Trophoblast cell (in vitro differentiated cells and primary cell): ENCODE data around the gene PRRX2.

Experiments
- DNase-seq, 2 donors: peaks; one replicate each; pipeline ENCODE4 v3.0.0-alpha.2; 2016
- H2AFZ ChIP-seq: 2 replicates; pipeline ENCODE4 v1.6.1; 2013; ENCODE audit warnings: low read length, moderate library complexity, mild to moderate bottlenecking; ENCODE audit not compliant: insufficient read depth, poor library complexity
- H2AK5ac ChIP-seq: 2 replicates; pipeline ENCODE4 v1.6.1; 2013; ENCODE audit warnings: mild to moderate bottlenecking, low read length
- H2BK120ac ChIP-seq: 2 replicates; pipeline ENCODE4 v1.6.1; 2013; ENCODE audit warnings: low read length, mild to moderate bottlenecking, moderate library complexity; ENCODE audit not compliant: insufficient read depth, poor library complexity
- H2BK12ac ChIP-seq: 2 replicates; pipeline ENCODE4 v1.6.1; 2013; ENCODE audit warnings: mild to moderate bottlenecking, low read length, moderate library complexity
- H2BK5ac ChIP-seq: 2 replicates; pipeline ENCODE4 v1.6.1; 2013; ENCODE audit warnings: low read length, low read depth, moderate library complexity, mild to moderate bottlenecking; ENCODE audit not compliant: poor library complexity
- H3K14ac ChIP-seq: 2 replicates; pipeline ENCODE4 v1.6.1; 2013; ENCODE audit warnings: mild to moderate bottlenecking, low read length
- H3K18ac ChIP-seq: 2 replicates; pipeline ENCODE4 v1.6.1; 2013; ENCODE audit warnings: mild to moderate bottlenecking, low read length
- H3K23ac ChIP-seq: 2 replicates; pipeline ENCODE4 v1.6.1; 2013; ENCODE audit warnings: low read length
- H3K27ac ChIP-seq: 2 replicates; pipeline ENCODE4 v1.5.1; 2013; ENCODE audit warnings: low read depth, mild to moderate bottlenecking, inconsistent platforms, low read length, moderate library complexity
- H3K27me3 ChIP-seq: 2 replicates; pipeline ENCODE4 v1.6.1; 2013; ENCODE audit warnings: inconsistent platforms, mild to moderate bottlenecking, low read length, moderate library complexity; ENCODE audit not compliant: insufficient read depth
- H3K36me3 ChIP-seq, 2 experiments: 1 replicate in 1 of 2; 2 replicates in 1 of 2; pipeline ENCODE4 v1.6.1; 2013; ENCODE audit warnings: low read length in 2 of 2, mild to moderate bottlenecking in 2 of 2, moderate library complexity in 1 of 2; ENCODE audit not compliant: insufficient read depth in 2 of 2, control insufficient read depth in 1 of 2
- H3K4ac ChIP-seq: 2 replicates; pipeline ENCODE4 v1.6.1; 2013; ENCODE audit warnings: low read depth, mild to moderate bottlenecking, low read length, moderate library complexity
- H3K4me1 ChIP-seq, 2 experiments: 1 replicate in 1 of 2; 2 replicates in 1 of 2; pipeline ENCODE4 v1.6.1; 2013; ENCODE audit warnings: low read length in 2 of 2, mild to moderate bottlenecking in 2 of 2, moderate library complexity in 1 of 2; ENCODE audit not compliant: insufficient read depth in 2 of 2, control insufficient read depth in 1 of 2
- H3K4me2 ChIP-seq: 2 replicates; pipeline ENCODE4 v1.6.1; 2013; ENCODE audit warnings: inconsistent platforms, mild to moderate bottlenecking, low read length, moderate library complexity
- H3K4me3 ChIP-seq: 2 replicates; pipeline ENCODE4 v1.5.1; 2013; ENCODE audit warnings: mild to moderate bottlenecking, low read depth, low read length, inconsistent platforms
- H3K79me1 ChIP-seq: one replicate; pipeline ENCODE4 v1.6.1; 2013; ENCODE audit warnings: low read length
- H3K79me2 ChIP-seq: 2 replicates; pipeline ENCODE4 v1.6.1; 2013; ENCODE audit warnings: low read length, mild to moderate bottlenecking; ENCODE audit not compliant: control insufficient read depth, insufficient read depth, poor library complexity
- H3K9ac ChIP-seq: 2 replicates; pipeline ENCODE4 v1.6.1; 2013; ENCODE audit warnings: mild to moderate bottlenecking, low read length
- H3K9me3 ChIP-seq: 2 replicates; pipeline ENCODE4 v1.6.1; 2013; ENCODE audit warnings: low read depth, mild to moderate bottlenecking, control low read depth, inconsistent platforms, low read length; ENCODE audit not compliant: insufficient read depth
- H4K12ac ChIP-seq: 2 replicates; pipeline ENCODE4 v1.6.1; 2013; ENCODE audit warnings: low read depth, mild to moderate bottlenecking, low read length, moderate library complexity
- H4K8ac ChIP-seq: 2 replicates; pipeline ENCODE4 v1.6.1; 2013; ENCODE audit warnings: low read depth, mild to moderate bottlenecking, low read length, moderate library complexity
- H4K91ac ChIP-seq: one replicate; pipeline ENCODE4 v1.6.1; 2013; ENCODE audit warnings: low read depth, mild to moderate bottlenecking, low read length, moderate library complexity
- WGBS: extraction: QIAGEN DNeasy Blood & Tissue Kit; methylation state at CpG from one replicate; pipeline ENCODE4 v1.1.7; 2013; ENCODE audit warnings: missing lambda C conversion rate; ENCODE audit not compliant: insufficient read length, insufficient coverage; ENCODE audit errors: extremely low coverage; 5-methylcytosine and 5-hydroxymethylcytosine counted together

Gene PRRX2

GRCh38 chr9:129679537-129679936, 14.1 kb downstream of the PRRX2 start:
- H3K27me3 ChIP-seq, result no peaks in the 10 kb centered on the region
- H4K91ac ChIP-seq, result no peak overlapping the region
- H3K9me3 ChIP-seq, result peaks cover 2% of the 10 kb centered on the region
- H3K4me3 ChIP-seq, result no peak overlapping the region
- no peak overlapping the region for H2AK5ac ChIP-seq
- no peak overlapping the region for H3K4me2 ChIP-seq
- DNase-seq, result no peak
- no CpG with 5 or more reads among the region's 9 CpGs for WGBS
- no peak overlapping the region for H2BK12ac ChIP-seq
- H2AFZ ChIP-seq, result no peak overlapping the region
- H3K36me3 ChIP-seq, result no peaks in the 10 kb centered on the region
- no peaks in the 10 kb centered on the region for H3K79me2 ChIP-seq
- H3K14ac ChIP-seq, result no peak overlapping the region
- H3K9ac ChIP-seq, result no peak overlapping the region
- H2BK5ac ChIP-seq, result no peak overlapping the region
- H3K79me1 ChIP-seq, result no peaks in the 10 kb centered on the region
- no peak overlapping the region for H3K27ac ChIP-seq
- H3K4me1 ChIP-seq, result no peaks in the 10 kb centered on the region
- no peak overlapping the region for H4K12ac ChIP-seq
- H2BK120ac ChIP-seq, result no peak overlapping the region
- H3K4ac ChIP-seq, result no peak overlapping the region
- no peak overlapping the region for H3K18ac ChIP-seq
- H3K23ac ChIP-seq, result no peak overlapping the region
- H4K8ac ChIP-seq, result no peak overlapping the region

DNA sequence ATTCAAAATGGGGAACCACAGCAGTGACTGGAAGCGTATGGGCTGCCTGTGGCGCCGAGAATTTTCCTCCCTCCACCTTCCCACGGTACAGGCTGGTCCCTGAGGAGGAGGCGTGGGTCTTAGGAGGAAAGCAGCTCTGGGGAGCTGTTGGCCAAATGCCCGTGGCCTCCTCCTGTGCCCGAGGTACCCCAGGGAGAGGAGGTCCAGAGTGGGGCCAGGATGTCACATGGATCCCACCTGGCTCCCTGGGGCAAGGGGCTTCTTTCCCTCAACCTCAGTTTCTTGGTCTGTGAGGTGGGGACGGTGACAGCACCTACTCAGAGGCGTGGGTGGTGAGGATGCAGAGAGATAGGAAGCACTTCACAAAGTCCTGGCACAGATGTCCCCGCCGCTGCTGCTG, 16.5 kb downstream of the PRRX2 start:
- no peak overlapping the region for H2AFZ ChIP-seq
- no peak overlapping the region for H3K4ac ChIP-seq
- H3K27ac ChIP-seq, result no peak overlapping the region
- H3K4me2 ChIP-seq, result no peak overlapping the region
- no peak overlapping the region for H3K23ac ChIP-seq
- no peak overlapping the region for H4K8ac ChIP-seq
- H2BK12ac ChIP-seq, result no peak overlapping the region
- no peak overlapping the region for H3K18ac ChIP-seq
- H3K27me3 ChIP-seq, result no peaks in the 10 kb centered on the region
- H4K12ac ChIP-seq, result no peak overlapping the region
- H3K4me3 ChIP-seq, result no peak overlapping the region
- WGBS, result no CpG with 5 or more reads among the region's 11 CpGs
- no peaks in the 10 kb centered on the region for H3K79me1 ChIP-seq
- no peaks in the 10 kb centered on the region for H3K36me3 ChIP-seq
- no peak for DNase-seq
- no peaks in the 10 kb centered on the region for H3K79me2 ChIP-seq
- H2BK5ac ChIP-seq, result no peak overlapping the region
- no peak overlapping the region for H2BK120ac ChIP-seq
- no peak overlapping the region for H3K14ac ChIP-seq
- H3K9me3 ChIP-seq, result no peaks in the 10 kb centered on the region
- H4K91ac ChIP-seq, result no peak overlapping the region
- no peak overlapping the region for H3K9ac ChIP-seq
- H2AK5ac ChIP-seq, result no peak overlapping the region
- no peaks in the 10 kb centered on the region for H3K4me1 ChIP-seq

GRCh38 chr9:129682381-129682780, 16.9 kb downstream of the PRRX2 start:
- Histone ChIP-seq H3K9me3 (no peaks in the 10 kb centered on the region), H3K4me3 (no peak overlapping the region), H2BK12ac (no peak overlapping the region), H2BK5ac (no peak overlapping the region), H2BK120ac (no peak overlapping the region), H4K12ac (no peak overlapping the region), H3K14ac (no peak overlapping the region), H4K8ac (no peak overlapping the region), H4K91ac (no peak overlapping the region), H3K18ac (no peak overlapping the region), H2AFZ (no peak overlapping the region), H3K79me2 (no peaks in the 10 kb centered on the region), H3K27me3 (no peaks in the 10 kb centered on the region), H3K4me2 (no peak overlapping the region), H3K4me1 (no peaks in the 10 kb centered on the region), H3K4ac (no peak overlapping the region), H2AK5ac (no peak overlapping the region), H3K79me1 (no peaks in the 10 kb centered on the region), H3K9ac (no peak overlapping the region), H3K23ac (no peak overlapping the region), H3K27ac (no peak overlapping the region), H3K36me3 (no peaks in the 10 kb centered on the region)
- no CpG with 5 or more reads among the region's 7 CpGs for WGBS
- DNase-seq, result no peak

GRCh38 chr9:129685220-129685932, 19.9 kb downstream of the PRRX2 start:
- Histone ChIP-seq H3K27ac (no peak overlapping the region), H2BK12ac (no peak overlapping the region), H3K27me3 (no peaks in the 10 kb centered on the region), H3K14ac (no peak overlapping the region), H3K23ac (no peak overlapping the region), H3K4ac (no peak overlapping the region), H2BK5ac (no peak overlapping the region), H3K36me3 (no peaks in the 10 kb centered on the region), H3K4me3 (no peak overlapping the region), H4K12ac (no peak overlapping the region), H2AK5ac (no peak overlapping the region), H2BK120ac (no peak overlapping the region), H3K9ac (no peak overlapping the region), H3K79me2 (no peaks in the 10 kb centered on the region), H3K79me1 (no peaks in the 10 kb centered on the region), H3K4me2 (no peak overlapping the region), H3K18ac (no peak overlapping the region), H4K91ac (no peak overlapping the region), H4K8ac (no peak overlapping the region), H2AFZ (no peak overlapping the region), H3K9me3 (no peaks in the 10 kb centered on the region), H3K4me1 (no peaks in the 10 kb centered on the region)
- no peak for DNase-seq
- no CpG with 5 or more reads among the region's 15 CpGs for WGBS
